Measurements from ENCODE around the gene RSRC1.

- TF ChIP-seq, protein P1, sequence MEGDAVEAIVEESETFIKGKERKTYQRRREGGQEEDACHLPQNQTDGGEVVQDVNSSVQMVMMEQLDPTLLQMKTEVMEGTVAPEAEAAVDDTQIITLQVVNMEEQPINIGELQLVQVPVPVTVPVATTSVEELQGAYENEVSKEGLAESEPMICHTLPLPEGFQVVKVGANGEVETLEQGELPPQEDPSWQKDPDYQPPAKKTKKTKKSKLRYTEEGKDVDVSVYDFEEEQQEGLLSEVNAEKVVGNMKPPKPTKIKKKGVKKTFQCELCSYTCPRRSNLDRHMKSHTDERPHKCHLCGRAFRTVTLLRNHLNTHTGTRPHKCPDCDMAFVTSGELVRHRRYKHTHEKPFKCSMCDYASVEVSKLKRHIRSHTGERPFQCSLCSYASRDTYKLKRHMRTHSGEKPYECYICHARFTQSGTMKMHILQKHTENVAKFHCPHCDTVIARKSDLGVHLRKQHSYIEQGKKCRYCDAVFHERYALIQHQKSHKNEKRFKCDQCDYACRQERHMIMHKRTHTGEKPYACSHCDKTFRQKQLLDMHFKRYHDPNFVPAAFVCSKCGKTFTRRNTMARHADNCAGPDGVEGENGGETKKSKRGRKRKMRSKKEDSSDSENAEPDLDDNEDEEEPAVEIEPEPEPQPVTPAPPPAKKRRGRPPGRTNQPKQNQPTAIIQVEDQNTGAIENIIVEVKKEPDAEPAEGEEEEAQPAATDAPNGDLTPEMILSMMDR (optimal IDR thresholded peaks at IDR 0.05 in 1 of 3, IDR thresholded peaks at IDR 0.05 in 1 of 3, conservative IDR thresholded peaks at IDR 0.05 in 1 of 3; ENCODE audit: extremely low read depth in 1 of 3, insufficient read depth in 2 of 3, low read length in 3 of 3): peak in 1 of 3 experiments; percentile 8
- no peak for TF ChIP-seq EZH2 (IDR thresholded peaks at IDR 0.05; ENCODE audit: low read length)
These were observed 151.6 kb downstream of the RSRC1 start for GRCh38 chr3:158261371-158261991.

Measured in keratinocyte (primary cell).